ENCODE measurements around the gene LHX6.

The LHX6 gene

DNA sequence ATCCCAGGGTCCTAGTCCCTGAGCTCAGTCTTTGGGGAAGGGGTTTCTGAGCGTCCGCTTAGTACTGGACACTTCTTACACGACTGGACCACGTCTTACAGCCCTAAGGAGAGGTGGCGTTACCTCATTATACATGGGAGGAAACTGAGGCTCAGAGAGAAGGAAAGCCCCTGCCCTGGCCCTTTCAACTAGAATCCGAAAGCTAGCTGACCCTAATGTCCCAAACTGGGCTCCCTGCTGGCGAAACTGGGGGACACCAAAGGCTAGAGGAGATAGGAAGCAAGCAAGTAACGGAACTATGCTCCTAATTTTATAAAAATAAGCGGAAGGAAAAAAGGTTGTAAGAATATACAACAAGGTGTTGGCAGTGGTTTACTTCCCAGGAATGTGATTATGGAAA, 14.2 kb downstream of the LHX6 start:
- no peak for DNase-seq

DNA sequence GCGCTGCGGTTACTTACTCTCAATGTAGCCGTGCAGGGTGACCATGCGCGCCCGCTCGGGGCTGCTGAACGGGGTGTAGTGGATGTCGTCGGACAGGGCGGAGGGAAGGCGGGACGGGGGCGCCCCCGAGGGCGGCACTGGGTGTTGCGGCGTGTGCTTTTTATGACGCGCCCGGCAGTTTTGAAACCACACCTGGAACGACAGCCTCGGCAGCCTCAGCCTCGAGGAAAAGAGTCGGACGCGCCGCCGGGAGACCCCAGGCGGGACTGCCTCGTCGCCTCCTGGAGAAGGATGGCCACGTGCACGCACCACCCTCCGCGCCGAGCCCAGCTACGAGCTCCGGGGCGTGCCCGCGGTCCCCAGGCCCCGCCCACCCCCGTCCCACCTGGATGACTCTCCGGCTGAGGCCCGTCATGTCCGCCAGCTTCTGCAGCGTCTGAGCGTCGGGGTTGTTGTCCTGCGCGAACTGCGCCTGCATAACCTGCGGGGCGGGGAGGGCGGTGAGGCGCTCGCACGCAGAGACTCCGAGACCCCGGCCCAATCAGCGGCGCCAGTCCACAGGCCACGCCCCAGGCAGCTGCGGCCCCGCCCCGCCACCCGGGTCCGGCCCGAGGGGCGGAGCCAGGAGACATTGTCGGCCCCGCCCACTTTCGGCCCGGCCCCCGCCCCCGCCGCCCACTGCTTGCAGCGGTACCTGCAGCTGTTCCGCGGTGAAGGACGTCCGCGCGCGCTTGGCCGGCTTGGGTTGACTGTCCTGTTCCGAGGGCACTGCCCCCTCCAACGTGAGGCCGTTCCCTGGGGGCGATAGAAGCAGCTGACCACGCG, 15.0 kb downstream of the LHX6 start:
- peak; percentile 53 for DNase-seq

DNA sequence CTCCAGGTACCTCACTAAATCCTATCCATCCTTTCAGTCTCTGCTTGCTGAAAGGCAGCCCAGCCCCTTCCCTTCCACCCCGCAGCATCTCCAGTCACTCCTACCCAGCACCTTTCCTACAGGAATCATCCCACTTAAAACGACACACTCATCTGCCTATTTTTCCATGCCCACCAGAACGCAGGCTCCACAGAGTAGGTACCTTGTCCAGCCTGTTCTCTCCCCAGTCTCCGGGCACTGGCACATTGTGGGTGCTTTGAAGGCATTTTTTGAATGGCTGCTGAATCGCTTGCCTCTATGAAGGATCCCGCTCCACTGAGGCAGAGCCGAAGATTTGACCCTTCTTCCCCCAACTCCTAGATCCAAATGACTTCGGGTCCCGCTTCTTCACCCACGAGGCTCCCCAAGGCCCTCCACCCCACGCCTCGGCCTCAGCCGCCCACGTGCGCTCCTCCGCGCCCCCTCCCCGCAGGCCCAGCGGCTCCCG, 15.6 kb downstream of the LHX6 start:
- DNase-seq: no peak

DNA sequence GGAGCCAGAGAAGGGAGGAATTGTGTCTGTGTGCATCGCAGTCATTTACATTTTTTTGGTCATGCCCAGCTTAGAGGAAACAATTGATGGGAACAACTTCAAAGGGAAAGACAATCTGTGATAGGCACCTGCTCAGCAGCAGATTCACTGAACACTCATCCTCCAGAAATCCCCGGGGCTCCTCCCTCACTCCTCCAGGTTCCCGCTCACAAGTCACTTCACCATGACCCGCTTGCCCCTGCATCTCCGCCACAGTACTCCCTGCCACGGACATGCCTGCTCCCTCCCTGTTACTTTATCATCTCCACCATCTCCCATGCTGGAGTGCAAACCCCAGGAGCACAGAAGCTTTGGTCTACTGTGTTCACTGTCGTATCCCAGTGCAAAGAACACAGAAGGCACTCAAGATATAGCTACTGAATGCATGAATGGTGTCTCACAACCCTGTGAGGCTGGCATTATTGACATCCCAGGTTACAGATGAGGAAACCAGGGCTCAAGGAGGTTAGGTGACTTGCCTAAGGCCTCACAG, 16.2 kb downstream of the LHX6 start:
- DNase-seq: no peak

DNA sequence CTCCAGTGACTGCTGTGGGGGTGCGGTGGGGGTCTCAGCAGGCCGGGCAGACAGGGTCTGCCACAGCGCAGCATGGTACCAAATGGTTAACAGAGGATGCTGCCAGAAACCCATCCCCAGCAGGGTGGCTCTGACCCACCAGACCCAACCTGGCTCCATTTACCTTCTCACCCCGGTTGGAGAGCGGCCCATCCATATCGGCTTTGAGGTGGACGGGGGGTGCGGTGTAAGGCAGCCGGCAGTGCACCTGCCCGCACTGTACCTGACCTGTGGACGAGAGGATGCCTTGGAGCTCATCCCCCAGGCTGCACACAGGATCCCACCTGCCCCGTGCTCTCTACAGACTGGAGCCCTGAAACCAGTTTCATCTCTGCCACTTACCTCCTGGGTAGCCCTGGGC, 19.3 kb downstream of the LHX6 start:
- no peak for DNase-seq

DNA sequence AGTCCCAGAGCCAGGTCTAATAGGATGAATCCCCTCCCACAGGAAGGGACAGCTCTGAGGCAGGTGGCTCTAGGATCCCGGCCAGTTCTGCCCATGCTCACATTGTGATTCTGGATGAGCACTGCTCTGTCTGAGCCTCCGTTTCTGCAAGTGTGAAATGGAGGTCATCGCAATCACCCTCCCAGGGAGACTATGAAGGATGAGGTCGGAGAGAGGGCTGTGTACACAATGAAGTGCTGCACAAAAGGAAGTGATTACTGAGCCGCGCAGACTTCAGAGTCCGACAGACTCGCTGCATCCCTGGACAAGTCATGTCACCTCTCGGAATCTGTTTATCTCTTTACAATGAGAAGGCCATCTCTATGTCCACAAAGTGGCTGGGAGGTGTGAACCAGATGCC, 21.7 kb downstream of the LHX6 start:
- DNase-seq: no peak

DNA sequence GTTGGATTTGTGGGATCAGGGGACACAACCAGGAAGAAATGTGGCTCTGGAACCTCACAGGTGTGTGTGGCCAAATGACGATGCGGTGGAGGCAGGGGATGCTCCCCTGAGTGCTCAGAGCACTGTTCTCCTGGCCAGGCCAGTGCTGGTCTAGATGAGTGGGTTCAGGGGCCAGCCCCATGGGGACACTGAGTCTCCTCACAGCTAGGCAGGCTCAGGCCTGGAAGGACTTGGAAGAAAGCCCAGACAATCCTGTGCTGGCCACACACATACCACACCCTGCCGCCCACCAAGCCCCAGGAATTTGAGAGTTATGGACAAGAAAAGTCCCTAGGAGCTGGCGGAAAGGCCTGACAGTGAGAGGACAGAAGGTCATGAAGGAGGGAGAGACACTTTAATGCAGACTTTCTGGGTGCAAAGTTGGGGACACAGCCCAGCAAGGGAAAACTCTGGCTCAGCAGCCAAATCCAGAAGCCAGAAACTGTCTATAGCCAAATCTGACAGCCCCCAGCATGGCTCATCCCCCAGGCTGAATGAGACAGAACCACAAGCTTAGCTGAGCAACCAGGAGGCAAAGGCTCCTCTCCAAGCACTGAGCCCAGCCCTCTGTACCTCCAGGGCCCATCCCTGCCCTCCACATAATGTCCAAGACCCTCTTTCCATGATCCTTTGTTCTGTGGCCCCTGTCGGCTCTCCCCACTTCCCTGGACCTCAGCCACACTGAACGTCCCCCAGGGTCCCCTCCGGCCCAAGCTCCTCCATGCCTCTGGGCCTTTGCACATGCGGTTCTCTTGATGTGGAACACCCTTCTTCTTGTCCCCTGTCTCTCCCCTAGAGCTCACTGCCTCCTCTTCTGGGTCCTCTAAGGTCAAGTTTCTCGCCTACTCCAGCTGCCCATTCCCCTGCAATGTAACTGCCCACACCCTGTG, 22.4 kb downstream of the LHX6 start:
- DNase-seq: no peak

DNA sequence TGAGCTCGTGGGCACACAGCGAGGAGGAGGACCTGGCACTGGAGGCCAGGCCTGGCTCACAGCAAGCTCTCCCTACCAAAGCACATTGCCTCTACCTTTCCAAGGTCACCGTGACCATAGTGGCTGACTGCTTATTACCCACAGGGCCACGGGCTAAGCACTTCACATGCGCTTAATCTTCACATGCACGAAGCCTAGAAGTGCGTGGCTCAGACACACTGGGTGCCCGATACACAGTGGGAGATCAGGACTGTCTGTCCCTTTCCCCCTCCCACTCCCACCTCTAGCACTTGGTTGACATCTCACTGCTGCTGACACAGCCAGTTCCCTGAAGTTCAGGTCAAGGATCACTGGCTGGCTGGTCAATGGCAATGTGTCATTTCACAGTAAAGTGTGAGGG, 23.6 kb downstream of the LHX6 start:
- DNase-seq: no peak

DNA sequence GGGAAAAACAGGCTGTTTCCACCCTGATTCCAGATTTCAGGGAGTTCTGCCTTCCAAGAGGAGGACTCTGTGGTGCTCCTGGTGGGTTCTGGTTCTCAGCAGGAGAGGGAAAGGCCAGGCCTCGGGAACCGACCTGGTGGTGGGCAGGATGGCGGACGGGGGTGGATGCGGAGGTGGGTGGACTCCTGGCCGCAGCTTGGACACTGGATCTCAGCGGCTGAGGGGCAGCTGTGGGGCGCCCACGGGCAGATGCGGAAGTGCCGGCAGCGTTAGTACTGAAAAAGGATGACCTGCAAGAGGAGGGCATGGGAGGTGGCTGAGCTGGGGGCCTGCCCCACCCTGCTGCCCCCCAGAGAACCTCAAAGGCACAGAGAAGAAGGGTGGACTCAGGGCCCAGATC, 24.3 kb downstream of the LHX6 start:
- DNase-seq: no peak

DNA sequence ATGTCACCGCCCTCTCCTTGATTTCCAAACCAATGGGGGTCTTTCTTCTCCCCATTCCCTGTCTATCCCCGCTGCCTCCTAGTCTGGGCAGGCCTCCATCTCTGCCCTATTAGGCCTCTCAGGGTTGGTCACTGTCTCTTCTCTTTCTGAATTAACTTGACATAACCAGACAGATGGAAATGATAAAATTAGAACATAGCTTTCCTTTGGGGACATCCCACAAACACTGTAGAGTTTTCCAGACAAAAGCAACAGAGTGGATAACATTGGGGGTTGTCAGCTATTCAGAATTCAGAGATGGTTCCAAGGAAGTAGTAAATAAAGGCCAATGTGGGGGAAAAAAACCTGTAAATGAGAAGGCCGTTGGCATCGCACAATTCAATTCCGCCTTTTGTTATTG, 24.7 kb downstream of the LHX6 start:
- DNase-seq: no peak

DNA sequence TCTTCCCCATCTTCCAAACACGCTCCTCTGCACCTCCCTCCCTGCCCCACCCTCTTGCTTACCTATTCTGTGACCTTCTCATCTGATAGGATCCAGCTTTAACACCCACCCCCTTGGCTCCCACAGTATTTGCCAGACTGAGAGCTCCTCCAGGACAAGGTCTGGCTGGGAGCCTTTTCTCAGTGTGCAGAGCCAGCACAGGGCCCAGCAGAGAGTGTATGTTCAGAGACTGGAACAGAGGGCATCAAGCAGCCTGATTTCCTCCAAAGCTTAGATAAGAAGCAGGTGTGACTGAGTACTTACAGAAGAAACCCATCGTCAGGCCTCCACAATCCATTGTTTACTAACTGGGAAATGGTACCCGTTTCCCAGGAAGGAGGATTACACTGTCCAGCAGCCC, 26.6 kb downstream of the LHX6 start:
- no peak for DNase-seq

DNA sequence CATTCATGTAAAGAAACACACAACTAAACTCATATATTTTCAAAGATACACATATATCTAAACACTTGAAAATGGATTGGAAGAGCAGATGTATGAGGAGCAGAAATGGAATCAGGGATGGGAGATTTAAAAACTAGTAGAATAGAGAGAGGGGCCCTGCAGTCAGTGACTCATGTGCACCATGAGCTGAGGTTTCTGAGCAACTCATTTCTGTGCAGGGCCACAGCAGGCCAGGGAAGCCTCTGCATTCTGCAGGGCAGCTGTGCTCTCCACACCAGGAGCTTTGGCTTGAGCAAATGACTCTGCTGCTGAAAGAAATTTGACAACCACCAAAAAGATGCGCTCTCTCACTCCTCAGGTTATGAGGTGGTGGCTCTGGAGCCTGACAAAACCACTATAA, 27.1 kb downstream of the LHX6 start:
- DNase-seq: no peak

DNA sequence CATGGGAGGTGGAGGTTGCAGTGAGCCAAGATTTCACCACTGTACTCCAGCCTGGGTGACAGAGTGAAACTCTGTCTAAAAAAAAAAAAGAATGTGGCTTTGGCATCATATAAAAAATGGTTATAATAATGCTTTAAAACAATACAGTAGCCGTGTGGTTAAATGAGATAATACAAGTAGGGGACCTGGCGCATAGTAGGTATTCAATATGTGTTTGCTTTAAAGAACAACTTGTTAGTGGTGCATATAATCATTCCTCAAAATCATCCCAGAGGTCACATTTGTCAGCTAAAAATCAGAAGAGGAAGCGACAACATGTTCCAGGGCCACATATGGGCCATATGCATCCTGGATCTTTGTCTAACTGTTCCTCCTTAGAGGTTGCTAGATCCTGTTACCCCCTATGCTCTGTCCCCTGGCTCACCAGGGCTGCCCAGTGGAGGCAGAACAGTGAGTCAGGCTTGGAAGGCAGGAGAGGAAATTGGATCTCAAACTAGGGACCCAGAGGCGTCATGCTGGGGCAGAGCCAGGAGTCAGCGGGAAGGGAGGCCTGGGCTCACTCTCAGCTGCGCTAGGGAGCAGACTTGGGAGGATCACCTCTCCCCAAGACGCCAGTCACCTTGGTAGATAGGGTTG, 27.7 kb downstream of the LHX6 start:
- no peak for DNase-seq

DNA sequence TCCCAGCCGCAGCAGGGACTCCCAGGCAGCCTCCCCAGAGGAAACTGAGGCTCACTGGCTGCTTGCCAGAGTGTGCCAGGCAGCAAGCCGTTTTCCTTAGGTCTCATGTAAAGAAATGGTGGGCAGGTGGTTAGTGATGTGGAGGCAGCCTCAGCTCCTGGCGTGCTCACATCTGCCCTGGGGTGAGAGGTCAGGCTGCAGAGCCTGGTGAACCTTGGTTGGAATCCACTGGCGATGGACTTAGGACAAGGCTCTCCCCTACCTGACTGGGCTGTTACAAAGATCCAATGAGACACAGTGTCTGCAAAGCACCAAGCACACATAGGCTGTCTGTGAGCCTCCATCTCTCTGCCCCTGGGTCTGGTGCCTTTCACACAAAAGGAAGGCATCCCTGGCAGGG, 30.9 kb downstream of the LHX6 start:
- DNase-seq: no peak

DNA sequence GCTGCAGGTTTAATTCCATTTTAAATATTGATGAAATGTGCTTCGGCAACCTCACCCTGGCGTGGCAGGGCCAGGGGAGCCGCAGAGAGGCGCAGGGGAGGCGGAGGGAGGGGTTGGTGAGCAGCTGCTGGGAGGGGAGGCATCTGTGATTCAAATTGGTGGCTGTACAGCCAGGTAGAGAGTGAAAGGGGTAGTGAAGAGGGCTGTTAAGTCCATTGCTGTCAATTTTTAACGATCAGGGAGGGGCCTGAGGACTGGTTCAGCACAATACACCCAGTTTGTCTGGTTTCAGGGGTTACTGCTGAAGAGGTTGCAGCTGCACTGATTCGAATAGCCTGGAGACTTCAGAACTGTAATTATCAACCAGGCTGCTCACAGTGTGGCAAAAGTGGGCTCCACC, 31.3 kb downstream of the LHX6 start:
- DNase-seq: no peak

DNA sequence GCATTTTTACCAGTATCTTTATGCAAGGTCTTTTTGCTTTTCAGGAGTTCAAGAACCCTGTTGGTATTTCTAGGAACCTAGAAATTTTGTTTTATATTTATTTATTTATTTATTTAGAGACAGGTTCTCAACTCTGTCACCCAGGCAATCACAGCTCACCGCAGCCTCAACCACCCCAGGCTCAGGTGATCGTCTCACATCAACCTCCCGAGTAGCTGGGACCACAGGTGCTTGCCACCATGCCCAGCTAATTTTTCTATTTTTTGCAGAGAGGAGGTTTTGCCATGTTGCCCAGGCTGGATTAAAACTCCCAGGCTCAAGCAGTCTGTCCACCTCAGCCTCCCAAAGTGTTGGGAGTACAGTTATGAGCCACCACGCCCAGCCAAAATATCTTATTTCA, 32.9 kb downstream of the LHX6 start:
- no peak for DNase-seq

DNA sequence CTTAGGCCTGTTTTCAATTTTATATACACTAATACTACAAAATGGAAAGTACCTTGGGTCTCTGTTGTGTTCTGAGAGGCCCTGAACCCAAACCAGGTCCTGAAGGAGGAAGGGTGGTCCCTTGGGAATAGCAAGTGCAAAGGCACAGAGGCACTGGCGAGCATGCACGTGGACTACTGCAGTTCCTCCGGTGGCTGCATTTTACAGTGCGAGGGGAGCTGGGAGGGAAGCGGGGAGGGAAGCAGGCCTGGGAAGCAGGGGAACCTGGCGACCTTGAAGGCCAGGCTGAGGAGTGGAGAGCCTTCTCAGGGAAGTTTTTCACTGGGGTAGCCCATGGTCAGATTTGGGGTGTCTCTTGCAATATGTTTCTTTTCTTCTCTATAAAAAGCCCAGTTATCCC, 35.1 kb downstream of the LHX6 start:
- no peak for DNase-seq

DNA sequence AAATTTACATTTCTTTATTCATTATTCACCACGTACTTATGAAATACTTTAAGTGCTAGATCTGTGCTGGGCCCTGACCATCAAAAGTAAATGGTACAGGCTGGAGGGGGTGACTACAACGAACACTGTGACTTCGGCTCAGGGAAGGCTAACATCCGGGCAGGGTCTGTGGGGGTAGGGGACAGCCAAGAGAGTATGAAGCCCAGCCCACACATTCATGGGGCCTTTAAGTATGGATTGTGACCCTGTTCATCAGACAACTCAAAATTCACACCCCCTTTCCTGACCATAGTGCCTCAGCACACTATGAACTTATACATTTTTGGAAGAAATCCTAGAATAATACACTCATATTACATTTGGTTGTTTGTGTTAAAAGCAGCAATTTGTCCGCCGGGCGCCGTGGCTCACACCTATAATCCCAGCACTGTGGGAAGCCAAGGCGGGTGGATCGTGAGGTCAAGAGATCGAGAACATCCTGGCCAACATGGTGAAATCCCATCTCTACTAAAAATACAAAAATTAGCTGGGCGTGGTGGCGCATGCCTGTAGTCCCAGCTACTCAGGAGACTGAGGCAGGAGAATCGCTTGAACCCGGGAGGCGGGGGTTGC, 35.7 kb downstream of the LHX6 start:
- no peak for DNase-seq

DNA sequence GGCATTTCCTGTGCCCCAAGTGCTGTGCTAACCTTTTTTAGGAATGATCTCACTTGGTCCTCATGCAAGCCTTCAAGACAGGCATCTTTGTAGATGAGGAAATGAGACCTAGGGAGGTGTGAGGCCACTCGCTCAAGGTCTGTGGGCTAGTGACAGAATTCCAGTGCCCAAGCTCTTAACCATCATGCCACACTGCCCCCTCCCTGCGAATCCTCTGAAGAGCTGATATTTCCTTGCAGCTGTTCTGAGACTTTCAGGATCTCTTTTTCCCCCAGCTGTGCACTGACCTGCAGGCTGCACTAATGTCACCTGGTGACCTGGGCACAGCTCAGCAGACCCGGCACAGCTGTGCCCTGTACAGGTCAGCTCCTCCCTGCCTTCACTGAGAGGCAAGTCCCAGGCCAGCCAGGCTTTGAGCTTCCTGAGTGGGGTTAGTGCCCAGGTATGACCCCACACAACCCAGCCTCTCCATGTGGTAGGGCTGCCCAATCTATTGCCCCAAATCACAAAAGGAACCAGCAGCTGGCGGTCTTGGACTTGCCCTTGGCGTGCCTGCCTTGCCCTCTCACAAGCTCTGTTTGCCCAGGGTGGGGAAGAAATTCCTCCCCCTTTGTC, 36.4 kb downstream of the LHX6 start:
- no peak for DNase-seq

DNA sequence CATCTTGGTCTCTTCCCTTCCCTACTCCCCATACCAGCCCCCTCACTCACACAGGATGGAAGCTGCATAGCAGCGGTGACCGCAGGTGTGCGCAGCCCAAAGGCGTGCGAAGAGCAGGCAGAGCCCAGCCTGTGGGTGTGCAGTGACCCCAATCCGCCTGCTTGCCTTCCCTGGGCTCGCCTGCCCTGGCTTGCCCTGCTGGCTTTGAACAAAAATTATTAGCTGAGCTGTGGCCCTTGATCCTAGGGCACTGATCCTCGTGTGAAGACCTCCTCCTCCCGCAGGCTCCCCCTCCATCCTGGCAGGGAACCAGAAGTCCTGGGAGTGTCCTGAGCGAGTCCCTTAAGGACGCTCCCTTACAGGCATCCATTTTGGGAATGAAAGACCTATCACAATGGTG, 37.2 kb downstream of the LHX6 start:
- DNase-seq: no peak

DNA sequence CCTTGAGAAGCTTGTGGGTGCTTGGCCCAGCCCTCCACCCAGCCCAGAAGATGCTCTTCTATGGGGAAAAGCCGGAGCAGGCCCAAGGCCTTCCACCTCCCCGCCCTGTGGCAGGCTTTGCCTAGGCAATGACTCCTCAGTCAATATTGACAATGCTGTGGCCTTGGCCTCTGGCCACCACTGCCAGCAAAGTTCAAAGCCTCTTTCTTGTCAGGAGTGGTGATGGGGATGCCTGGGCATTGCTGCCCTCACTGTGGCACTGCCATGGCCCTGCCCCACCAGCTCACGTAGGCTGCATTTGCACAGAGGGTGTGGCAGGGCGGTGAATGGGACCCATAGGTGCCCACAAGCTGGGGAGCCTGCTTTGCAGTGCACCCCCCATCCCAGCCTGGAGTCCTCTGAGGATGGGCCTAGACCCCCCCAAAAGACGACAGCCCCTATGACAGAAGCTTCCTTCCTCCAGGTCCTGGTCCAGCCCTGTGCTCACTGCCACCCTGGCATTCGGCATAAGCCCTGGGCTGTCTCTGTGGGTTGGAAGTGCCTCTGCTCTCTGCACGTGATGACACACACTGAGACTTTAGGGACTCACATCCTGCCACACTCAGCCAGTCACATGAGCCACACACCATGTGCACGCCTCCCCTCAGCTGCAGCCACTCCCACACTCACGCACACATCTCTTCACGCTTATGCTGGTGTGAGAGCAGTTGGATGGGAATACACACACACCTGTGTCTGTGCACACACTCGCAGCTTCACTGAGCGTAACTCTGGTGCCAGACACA, 38.0 kb downstream of the LHX6 start:
- no peak for DNase-seq

DNA sequence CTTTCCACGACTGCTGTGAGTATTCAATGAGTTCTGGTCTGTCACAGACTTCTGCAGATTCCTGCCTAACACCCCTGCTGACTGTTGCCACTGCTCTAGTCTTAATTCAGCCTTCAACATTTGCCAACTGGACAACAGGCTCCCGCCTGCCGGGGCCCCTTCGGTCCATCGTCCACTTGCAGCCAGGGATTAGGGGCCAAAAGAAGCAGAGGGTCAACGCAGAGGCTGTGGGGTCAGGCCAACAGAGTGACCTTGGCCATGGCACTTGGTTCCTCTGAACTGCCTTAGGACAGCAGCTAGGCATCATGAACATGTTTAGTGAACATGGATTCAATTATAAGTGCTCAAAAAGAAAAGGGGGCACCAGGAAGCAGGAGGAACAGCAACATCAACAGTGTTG, 40.4 kb downstream of the LHX6 start:
- DNase-seq: no peak
